GM18909 (cell line): ENCODE data around the gene LIMS2.

ENCODE experiments used
- ATAC-seq: cut with Tn5 transposase; IDR thresholded peaks from one replicate; pipeline ENCODE4 v1.9.1; 2021; ENCODE audit warnings: mild to moderate bottlenecking; ENCODE audit not compliant: unreplicated experiment, poor library complexity

The LIMS2 gene

GRCh38 chr2:127625572-127625951 lies 49.8 kb downstream of the LIMS2 start:
- no peak for ATAC-seq

- ATAC-seq = no peak
These were observed 50.4 kb downstream of the LIMS2 start for GRCh38 chr2:127624756-127625571.

- no peak for ATAC-seq
These were observed 51.0 kb downstream of the LIMS2 start for GRCh38 chr2:127624320-127624755.

GRCh38 chr2:127623388-127624319 lies 51.7 kb downstream of the LIMS2 start:
- ATAC-seq = no peak

GRCh38 chr2:127622561-127623387 lies 52.6 kb downstream of the LIMS2 start:
- ATAC-seq = no peak

- no peak for ATAC-seq
These were observed 53.3 kb downstream of the LIMS2 start for GRCh38 chr2:127621981-127622431.

- no peak for ATAC-seq
These were observed 54.5 kb downstream of the LIMS2 start for GRCh38 chr2:127620866-127621265.

- no peak for ATAC-seq
These were observed 55.2 kb downstream of the LIMS2 start for GRCh38 chr2:127619877-127620705.

GRCh38 chr2:127619203-127619590 lies 56.1 kb downstream of the LIMS2 start:
- ATAC-seq = no peak

- ATAC-seq = no peak
These were observed 56.7 kb downstream of the LIMS2 start for GRCh38 chr2:127618551-127619202.

- ATAC-seq = no peak
These were observed 59.7 kb downstream of the LIMS2 start for GRCh38 chr2:127615511-127616166.

GRCh38 chr2:127614731-127615130 lies 60.6 kb downstream of the LIMS2 start:
- no peak for ATAC-seq

- no peak for ATAC-seq
These were observed 61.1 kb downstream of the LIMS2 start for GRCh38 chr2:127614246-127614645.

GRCh38 chr2:127612111-127612822 lies 63.1 kb downstream of the LIMS2 start:
- ATAC-seq = no peak

GRCh38 chr2:127611076-127611925 lies 64.0 kb downstream of the LIMS2 start:
- no peak for ATAC-seq

GRCh38 chr2:127610561-127610960 lies 64.8 kb downstream of the LIMS2 start:
- no peak for ATAC-seq

GRCh38 chr2:127609818-127610217 lies 65.5 kb downstream of the LIMS2 start:
- no peak for ATAC-seq
